CD4-positive, CD25-positive, alpha-beta regulatory T cell (primary cell): ENCODE results near the gene SMIM24. TPM values are rescaled to one million over a fixed set of nuclear protein-coding genes. Genes with fewer than 3 reads are reported as not detected.

Experiments
- ATAC-seq, 2 donors: fragments of 150-1000 bp; cut with Tn5 transposase; one replicate each; pipeline ENCODE4 v1.10.0; 2021; ENCODE audit warnings: low read depth in 2 of 2, moderate number of reproducible peaks in 2 of 2, moderate library complexity in 1 of 2
- DNase-seq, 3 donors: peaks; one replicate each; pipeline versions ENCODE4 v3.0.0 to v3.0.0-alpha.2; 2012 to 2022; ENCODE audit warnings: mixed read lengths in 1 of 3
- H3K27ac ChIP-seq: one replicate; pipeline ENCODE4 v1.7.0; 2013; ENCODE audit warnings: mild to moderate bottlenecking, low read length; ENCODE audit not compliant: insufficient read depth, poor library complexity, severe bottlenecking
- H3K27me3 ChIP-seq: one replicate; pipeline ENCODE4 v1.7.0; 2013; ENCODE audit warnings: low read length; ENCODE audit not compliant: control insufficient read depth, insufficient read depth
- H3K36me3 ChIP-seq: one replicate; pipeline ENCODE4 v1.7.0; 2013; ENCODE audit warnings: mild to moderate bottlenecking, low read length, moderate library complexity; ENCODE audit not compliant: control insufficient read depth, insufficient read depth
- H3K4me1 ChIP-seq: 2 replicates; pipeline ENCODE4 v1.7.0; 2013; ENCODE audit warnings: mild to moderate bottlenecking, low read length; ENCODE audit not compliant: insufficient read depth, control insufficient read depth, poor library complexity, severe bottlenecking
- H3K4me3 ChIP-seq: one replicate; pipeline ENCODE4 v1.7.0; 2013; ENCODE audit warnings: low read depth, mild to moderate bottlenecking, low read length, moderate library complexity
- H3K9me3 ChIP-seq, 2 experiments: 1 replicate in 1 of 2; 2 replicates in 1 of 2; pipeline ENCODE4 v1.7.0; 2013; ENCODE audit warnings: low read length in 2 of 2, mild to moderate bottlenecking in 1 of 2, moderate library complexity in 1 of 2; ENCODE audit not compliant: control insufficient read depth in 2 of 2
- H3K27ac Mint-ChIP-seq, 3 donors: one replicate each; pipeline ENCODE4 v1.8.0; 2020 to 2022; ENCODE audit warnings: mild to moderate bottlenecking in 3 of 3, mixed read lengths in 3 of 3, moderate library complexity in 2 of 3
- H3K27me3 Mint-ChIP-seq: one replicate; pipeline ENCODE4 v1.8.0; 2022; ENCODE audit warnings: mild to moderate bottlenecking, mixed read lengths
- H3K36me3 Mint-ChIP-seq: one replicate; pipeline ENCODE4 v1.8.0; 2020; ENCODE audit warnings: mixed read lengths
- H3K4me1 Mint-ChIP-seq, 4 donors: one replicate each; pipeline ENCODE4 v1.8.0; 2020 to 2022; ENCODE audit warnings: mixed read lengths in 4 of 4, mild to moderate bottlenecking in 1 of 4
- H3K4me3 Mint-ChIP-seq, 4 donors: one replicate each; pipeline ENCODE4 v1.8.0; 2020 to 2022; ENCODE audit warnings: mild to moderate bottlenecking in 4 of 4, mixed read lengths in 4 of 4, moderate library complexity in 3 of 4
- H3K9me3 Mint-ChIP-seq, 7 donors: one replicate each; pipeline ENCODE4 v1.8.0; 2020 to 2022; ENCODE audit warnings: mixed read lengths in 7 of 7, mild to moderate bottlenecking in 3 of 7, moderate library complexity in 2 of 7
- polyA plus RNA-seq, 4 donors: library from polyadenylated mRNA; unstranded; fragments of 300-500 nt; fragmentation: Illumina TruSeq; gene quantifications; one replicate each; pipeline ENCODE4 v1.2.3, GENCODE V29; 2021
- total RNA-seq: library from RNA; stranded (reverse); gene quantifications from one replicate; pipeline ENCODE4 v1.2.3, GENCODE V29; 2022

Gene SMIM24
- total and polyA plus RNA-seq, 5 donors from 2014 or later: 1.4 TPM; not detected in 4

GRCh38 chr19:3479177-3479833 lies 1.0 kb downstream of the SMIM24 start:
- peak overlapping the region in 2 of 4 donors; percentile 38 to 44 for H3K4me3 Mint-ChIP-seq
- no peaks in the 10 kb centered on the region for H3K36me3 Mint-ChIP-seq
- Histone ChIP-seq H3K4me3 (no peak overlapping the region), H3K4me1 (peaks cover 12% of the 10 kb centered on the region), H3K9me3 (no peaks in the 10 kb centered on the region), H3K36me3 (no peaks in the 10 kb centered on the region), H3K27ac (no peak overlapping the region), H3K27me3 (no peaks in the 10 kb centered on the region)
- no peaks in the 10 kb centered on the region for H3K9me3 Mint-ChIP-seq
- H3K27me3 Mint-ChIP-seq: peaks cover 5% of the 10 kb centered on the region
- peak; percentile 38 to 55 (median 50) for DNase-seq
- H3K4me1 Mint-ChIP-seq: peaks cover 0 to 18% (median 7%) of the 10 kb centered on the region in 4 donors
- peak; percentile 41 to 59 for ATAC-seq
- H3K27ac Mint-ChIP-seq: peak overlapping the region in 1 of 3 donors; percentile 52

GRCh38 chr19:3478409-3479176 lies 1.7 kb downstream of the SMIM24 start:
- Mint-ChIP-seq H3K4me3 (peak overlapping the region; percentile 36 to 79 (median 58)), H3K4me1 (peaks cover 0 to 18% (median 7%) of the 10 kb centered on the region in 4 donors), H3K27me3 (peaks cover 5% of the 10 kb centered on the region), H3K36me3 (no peaks in the 10 kb centered on the region), H3K27ac (peak overlapping the region; percentile 46 to 57 (median 52)), H3K9me3 (peaks cover 0 to 2% (median 0%) of the 10 kb centered on the region in 7 donors)
- no peaks in the 10 kb centered on the region for H3K27me3 ChIP-seq
- no peak overlapping the region for H3K27ac ChIP-seq
- peak in 1 of 3 donors; percentile 43 for DNase-seq
- no peaks in the 10 kb centered on the region for H3K9me3 ChIP-seq
- no peaks in the 10 kb centered on the region for H3K36me3 ChIP-seq
- H3K4me3 ChIP-seq: no peak overlapping the region
- ATAC-seq: peak; percentile 11 to 14
- H3K4me1 ChIP-seq: peaks cover 12% of the 10 kb centered on the region

GRCh38 chr19:3477951-3478350 lies 2.4 kb downstream of the SMIM24 start:
- no peak for ATAC-seq
- H3K36me3 ChIP-seq: no peaks in the 10 kb centered on the region
- no peak overlapping the region for H3K27ac ChIP-seq
- H3K9me3 Mint-ChIP-seq: peaks cover 0 to 2% (median 0%) of the 10 kb centered on the region in 7 donors
- H3K27ac Mint-ChIP-seq: peak overlapping the region in 1 of 3 donors; percentile 57
- no peaks in the 10 kb centered on the region for H3K9me3 ChIP-seq
- H3K4me1 ChIP-seq: peaks cover 12% of the 10 kb centered on the region
- peaks cover 0 to 18% (median 7%) of the 10 kb centered on the region in 4 donors for H3K4me1 Mint-ChIP-seq
- H3K36me3 Mint-ChIP-seq: no peaks in the 10 kb centered on the region
- H3K27me3 Mint-ChIP-seq: peaks cover 5% of the 10 kb centered on the region
- peak overlapping the region in 3 of 4 donors; percentile 36 to 71 (median 55) for H3K4me3 Mint-ChIP-seq
- no peak for DNase-seq
- H3K27me3 ChIP-seq: no peaks in the 10 kb centered on the region
- no peak overlapping the region for H3K4me3 ChIP-seq

- peaks cover 12% of the 10 kb centered on the region for H3K4me1 ChIP-seq
- Mint-ChIP-seq H3K27ac (no peak overlapping the region), H3K36me3 (no peaks in the 10 kb centered on the region), H3K9me3 (peaks cover 0 to 2% (median 0%) of the 10 kb centered on the region in 7 donors), H3K4me3 (no peak overlapping the region), H3K27me3 (peaks cover 5% of the 10 kb centered on the region), H3K4me1 (peaks cover 0 to 18% (median 7%) of the 10 kb centered on the region in 4 donors)
- H3K4me3 ChIP-seq: no peak overlapping the region
- no peak overlapping the region for H3K27ac ChIP-seq
- H3K9me3 ChIP-seq: no peaks in the 10 kb centered on the region
- DNase-seq (no peak), ATAC-seq (no peak)
- no peaks in the 10 kb centered on the region for H3K36me3 ChIP-seq
- no peaks in the 10 kb centered on the region for H3K27me3 ChIP-seq
These were observed 2.8 kb downstream of the SMIM24 start for GRCh38 chr19:3477506-3477905.

- Histone ChIP-seq H3K36me3 (no peaks in the 10 kb centered on the region), H3K9me3 (no peaks in the 10 kb centered on the region), H3K27me3 (no peaks in the 10 kb centered on the region), H3K27ac (no peak overlapping the region), H3K4me1 (peaks cover 12% of the 10 kb centered on the region), H3K4me3 (no peak overlapping the region)
- no peak overlapping the region for H3K27ac Mint-ChIP-seq
- H3K4me3 Mint-ChIP-seq: no peak overlapping the region
- DNase-seq (no peak), ATAC-seq (no peak)
- H3K27me3 Mint-ChIP-seq: peaks cover 5% of the 10 kb centered on the region
- H3K36me3 Mint-ChIP-seq: no peaks in the 10 kb centered on the region
- peaks cover 0 to 2% (median 0%) of the 10 kb centered on the region in 7 donors for H3K9me3 Mint-ChIP-seq
- peaks cover 0 to 18% (median 7%) of the 10 kb centered on the region in 4 donors for H3K4me1 Mint-ChIP-seq
These were observed 3.5 kb downstream of the SMIM24 start for GRCh38 chr19:3476830-3477229.

- Histone ChIP-seq H3K4me1 (peaks cover 12% of the 10 kb centered on the region), H3K9me3 (no peaks in the 10 kb centered on the region), H3K27ac (no peak overlapping the region), H3K36me3 (no peaks in the 10 kb centered on the region), H3K27me3 (no peaks in the 10 kb centered on the region), H3K4me3 (no peak overlapping the region)
- peaks cover 0 to 18% (median 7%) of the 10 kb centered on the region in 4 donors for H3K4me1 Mint-ChIP-seq
- no peaks in the 10 kb centered on the region for H3K36me3 Mint-ChIP-seq
- peaks cover 0 to 2% (median 0%) of the 10 kb centered on the region in 7 donors for H3K9me3 Mint-ChIP-seq
- H3K27ac Mint-ChIP-seq: no peak overlapping the region
- no peak for ATAC-seq
- H3K4me3 Mint-ChIP-seq: no peak overlapping the region
- DNase-seq: no peak
- peaks cover 13% of the 10 kb centered on the region for H3K27me3 Mint-ChIP-seq
These were observed 4.9 kb downstream of the SMIM24 start for GRCh38 chr19:3475449-3475848.

- ATAC-seq (no peak), DNase-seq (no peak)
- Histone ChIP-seq H3K27me3 (no peaks in the 10 kb centered on the region), H3K9me3 (no peaks in the 10 kb centered on the region), H3K36me3 (no peaks in the 10 kb centered on the region), H3K4me3 (no peak overlapping the region), H3K27ac (no peak overlapping the region), H3K4me1 (peaks cover 12% of the 10 kb centered on the region)
- H3K27ac Mint-ChIP-seq: no peak overlapping the region
- H3K27me3 Mint-ChIP-seq: peaks cover 15% of the 10 kb centered on the region
- peaks cover 0 to 2% (median 0%) of the 10 kb centered on the region in 7 donors for H3K9me3 Mint-ChIP-seq
- peaks cover 0 to 17% (median 7%) of the 10 kb centered on the region in 4 donors for H3K4me1 Mint-ChIP-seq
- no peak overlapping the region for H3K4me3 Mint-ChIP-seq
- no peaks in the 10 kb centered on the region for H3K36me3 Mint-ChIP-seq
These were observed 5.7 kb downstream of the SMIM24 start for GRCh38 chr19:3474614-3475013.
